ENCODE data around the gene RBM22.

DNA sequence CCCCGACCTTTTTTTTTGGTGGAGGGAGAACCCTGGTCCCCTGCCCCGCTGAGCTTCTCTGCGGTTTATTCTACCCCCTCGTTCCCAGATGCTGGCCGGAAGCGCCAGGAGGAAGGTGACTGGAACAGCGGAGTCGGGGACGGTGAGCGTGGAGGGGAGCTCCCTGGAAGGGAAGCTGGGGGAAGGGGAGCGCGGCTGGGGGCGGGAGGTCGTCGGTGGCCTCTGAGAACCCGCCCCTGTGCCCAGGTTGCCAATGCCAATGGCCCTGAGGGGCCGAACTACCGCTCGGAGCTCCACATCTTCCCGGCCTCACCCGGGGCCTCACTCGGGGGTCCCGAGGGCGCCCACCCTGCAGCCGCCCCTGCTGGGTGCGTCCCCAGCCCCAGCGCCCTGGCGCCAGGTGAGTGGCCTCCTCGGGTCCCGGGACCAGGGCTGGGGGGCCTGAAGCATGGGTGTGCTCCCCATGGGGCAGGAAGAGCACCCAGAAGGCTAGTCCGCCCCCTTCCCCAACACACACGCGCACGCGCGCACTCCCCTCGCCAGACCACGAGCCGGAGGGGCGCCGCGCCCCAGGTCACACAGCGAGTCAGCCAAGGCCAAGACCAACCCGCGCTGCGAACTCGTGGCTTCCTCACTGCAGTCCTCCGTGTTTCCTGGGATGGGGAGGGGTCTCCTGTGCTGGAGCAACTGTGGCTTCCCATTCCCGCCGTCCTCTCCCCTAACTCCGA, 29.2 kb downstream of the RBM22 start:
- TF ChIP-seq BHLHE40 (IDR thresholded peaks at IDR 0.05; ENCODE audit: low read depth, low read length) (no peak), NR3C1 (IDR thresholded peaks at IDR 0.05) (no peak), RFX5 (IDR thresholded peaks at IDR 0.05) (no peak), MAFK (IDR thresholded peaks at IDR 0.05; ENCODE audit: partially characterized antibody) (no peak), CEBPB (IDR thresholded peaks at IDR 0.05) (no peak), RAD21 (conservative IDR thresholded peaks at IDR 0.05 in 1 of 2, IDR thresholded peaks at IDR 0.05 in 1 of 2) (no peak), SMC3 (IDR thresholded peaks at IDR 0.05) (no peak), KDM5A (IDR thresholded peaks at IDR 0.05) (no peak), EP300 (IDR thresholded peaks at IDR 0.05) (no peak), SREBF2 (IDR thresholded peaks at IDR 0.05) (no peak), POLR2A (IDR thresholded peaks at IDR 0.05; ENCODE audit: low read length) (no peak)
- TF ChIP-seq, protein P1, sequence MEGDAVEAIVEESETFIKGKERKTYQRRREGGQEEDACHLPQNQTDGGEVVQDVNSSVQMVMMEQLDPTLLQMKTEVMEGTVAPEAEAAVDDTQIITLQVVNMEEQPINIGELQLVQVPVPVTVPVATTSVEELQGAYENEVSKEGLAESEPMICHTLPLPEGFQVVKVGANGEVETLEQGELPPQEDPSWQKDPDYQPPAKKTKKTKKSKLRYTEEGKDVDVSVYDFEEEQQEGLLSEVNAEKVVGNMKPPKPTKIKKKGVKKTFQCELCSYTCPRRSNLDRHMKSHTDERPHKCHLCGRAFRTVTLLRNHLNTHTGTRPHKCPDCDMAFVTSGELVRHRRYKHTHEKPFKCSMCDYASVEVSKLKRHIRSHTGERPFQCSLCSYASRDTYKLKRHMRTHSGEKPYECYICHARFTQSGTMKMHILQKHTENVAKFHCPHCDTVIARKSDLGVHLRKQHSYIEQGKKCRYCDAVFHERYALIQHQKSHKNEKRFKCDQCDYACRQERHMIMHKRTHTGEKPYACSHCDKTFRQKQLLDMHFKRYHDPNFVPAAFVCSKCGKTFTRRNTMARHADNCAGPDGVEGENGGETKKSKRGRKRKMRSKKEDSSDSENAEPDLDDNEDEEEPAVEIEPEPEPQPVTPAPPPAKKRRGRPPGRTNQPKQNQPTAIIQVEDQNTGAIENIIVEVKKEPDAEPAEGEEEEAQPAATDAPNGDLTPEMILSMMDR (IDR thresholded peaks at IDR 0.05), result no peak
- TF ChIP-seq, protein P2, sequence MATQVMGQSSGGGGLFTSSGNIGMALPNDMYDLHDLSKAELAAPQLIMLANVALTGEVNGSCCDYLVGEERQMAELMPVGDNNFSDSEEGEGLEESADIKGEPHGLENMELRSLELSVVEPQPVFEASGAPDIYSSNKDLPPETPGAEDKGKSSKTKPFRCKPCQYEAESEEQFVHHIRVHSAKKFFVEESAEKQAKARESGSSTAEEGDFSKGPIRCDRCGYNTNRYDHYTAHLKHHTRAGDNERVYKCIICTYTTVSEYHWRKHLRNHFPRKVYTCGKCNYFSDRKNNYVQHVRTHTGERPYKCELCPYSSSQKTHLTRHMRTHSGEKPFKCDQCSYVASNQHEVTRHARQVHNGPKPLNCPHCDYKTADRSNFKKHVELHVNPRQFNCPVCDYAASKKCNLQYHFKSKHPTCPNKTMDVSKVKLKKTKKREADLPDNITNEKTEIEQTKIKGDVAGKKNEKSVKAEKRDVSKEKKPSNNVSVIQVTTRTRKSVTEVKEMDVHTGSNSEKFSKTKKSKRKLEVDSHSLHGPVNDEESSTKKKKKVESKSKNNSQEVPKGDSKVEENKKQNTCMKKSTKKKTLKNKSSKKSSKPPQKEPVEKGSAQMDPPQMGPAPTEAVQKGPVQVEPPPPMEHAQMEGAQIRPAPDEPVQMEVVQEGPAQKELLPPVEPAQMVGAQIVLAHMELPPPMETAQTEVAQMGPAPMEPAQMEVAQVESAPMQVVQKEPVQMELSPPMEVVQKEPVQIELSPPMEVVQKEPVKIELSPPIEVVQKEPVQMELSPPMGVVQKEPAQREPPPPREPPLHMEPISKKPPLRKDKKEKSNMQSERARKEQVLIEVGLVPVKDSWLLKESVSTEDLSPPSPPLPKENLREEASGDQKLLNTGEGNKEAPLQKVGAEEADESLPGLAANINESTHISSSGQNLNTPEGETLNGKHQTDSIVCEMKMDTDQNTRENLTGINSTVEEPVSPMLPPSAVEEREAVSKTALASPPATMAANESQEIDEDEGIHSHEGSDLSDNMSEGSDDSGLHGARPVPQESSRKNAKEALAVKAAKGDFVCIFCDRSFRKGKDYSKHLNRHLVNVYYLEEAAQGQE (IDR thresholded peaks at IDR 0.05), result no peak
